MCF 10A (cell line): ENCODE data around the gene CNIH1. TPM values are rescaled to one million over a fixed set of nuclear protein-coding genes. Genes with fewer than 3 reads are reported as not detected.
"Not testable (repeated sequence)": the region's sequence is repeated elsewhere in the genome, so short reads cannot be mapped to it uniquely, and the experiment has no call there.

Experiments
- BruUV-seq: library from RNA; stranded (reverse); fragments of 400-500 nt; replicated peaks from 2 replicates; lab custom pipeline; 2021; lab: Mats Ljungman, UMichigan
- CTCF ChIA-PET: fragments of 300-600 bp; sonication (Branson Sonifier 250); formaldehyde crosslinking; extraction: SDS; loops from one replicate; lab custom pipeline; 2021; ENCODE audit warnings: antibody characterized with exemption, inconsistent platforms; lab: Yijun Ruan, JAX
- POLR2A ChIA-PET: fragments of 300-600, 350-650 bp; sonication (Branson Sonifier 250); formaldehyde crosslinking; extraction: SDS; loops from one replicate; lab custom pipeline; 2020; ENCODE audit warnings: antibody characterized with exemption, inconsistent platforms; lab: Yijun Ruan, JAX
- DNase-seq: peaks from one replicate; pipeline ENCODE4 v3.0.0-alpha.2; 2018; ENCODE audit not compliant: unreplicated experiment
- H3K27ac Mint-ChIP-seq: one replicate; pipeline ENCODE4 v1.8.0; 2022; ENCODE audit warnings: mild to moderate bottlenecking, low read depth, mixed read lengths; ENCODE audit not compliant: unreplicated experiment
- H3K27me3 Mint-ChIP-seq: one replicate; pipeline ENCODE4 v1.8.0; 2022; ENCODE audit warnings: mixed read lengths; ENCODE audit not compliant: insufficient read depth, unreplicated experiment
- H3K36me3 Mint-ChIP-seq: one replicate; pipeline ENCODE4 v1.8.0; 2022; ENCODE audit warnings: mild to moderate bottlenecking, moderate library complexity, mixed read lengths; ENCODE audit not compliant: insufficient read depth, unreplicated experiment
- H3K4me1 Mint-ChIP-seq: one replicate; pipeline ENCODE4 v1.8.0; 2022; ENCODE audit warnings: mixed read lengths; ENCODE audit not compliant: insufficient read depth, unreplicated experiment
- H3K4me3 Mint-ChIP-seq: one replicate; pipeline ENCODE4 v1.8.0; 2022; ENCODE audit warnings: mild to moderate bottlenecking, moderate library complexity, mixed read lengths; ENCODE audit not compliant: unreplicated experiment
- H3K9me3 Mint-ChIP-seq: one replicate; pipeline ENCODE4 v1.8.0; 2022; ENCODE audit warnings: mixed read lengths; ENCODE audit not compliant: unreplicated experiment
- intact Hi-C: fragments of 100-400 bp; cut with micrococcal nuclease; formaldehyde crosslinking; loops from 2 replicates; pipeline ENCODE4 v1.14.1; 2022
- total RNA-seq: library from RNA; stranded (reverse); gene quantifications from 2 replicates; pipeline ENCODE4 v1.2.3, GENCODE V29; 2022
- TF ChIP-seq, protein P1 (sequence below): fragments of 200-600 bp; IDR thresholded peaks from one replicate; pipeline ENCODE4 v1.8.0; 2022; ENCODE audit warnings: antibody characterized with exemption, mild to moderate bottlenecking; ENCODE audit not compliant: unreplicated experiment

CNIH1 gene
- total RNA-seq, 1 experiment from 2014 or later: 228 TPM

DNA sequence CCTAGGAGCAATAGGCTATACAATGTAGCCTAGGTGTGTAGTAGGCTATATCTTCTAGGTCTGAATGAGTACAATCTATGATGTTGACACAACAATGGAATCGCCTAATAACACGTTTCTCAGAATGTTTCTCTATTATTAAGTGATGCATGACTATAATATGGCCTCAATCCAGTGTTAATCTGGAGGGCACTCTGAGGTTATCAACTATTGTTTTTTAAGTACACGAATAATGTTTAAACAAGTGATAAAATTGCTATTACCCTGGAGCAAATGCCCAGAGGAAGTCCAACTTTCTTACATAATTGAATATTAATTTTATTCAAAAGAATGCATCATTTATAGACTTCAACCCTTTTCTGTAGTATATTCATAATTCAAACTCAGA is 16.4 kb upstream of the CNIH1 start:
- H3K27me3 Mint-ChIP-seq: no peaks in the 10 kb centered on the region
- POLR2A ChIA-PET: interaction anchor here (0.6 to 2.9 kb wide), 4 partner anchors 11 to 680 kb away, joined by 3 to 20 read pairs (median 4); no protein-coding TSS in a partner anchor
- intact Hi-C loops: no loop called here
- H3K4me3 Mint-ChIP-seq: no peak overlapping the region
- H3K27ac Mint-ChIP-seq: no peak overlapping the region
- no peaks in the 10 kb centered on the region for H3K9me3 Mint-ChIP-seq
- H3K36me3 Mint-ChIP-seq: peaks cover 7% of the 10 kb centered on the region
- CTCF ChIA-PET: interaction anchor here (0.7 to 1.2 kb wide), 7 partner anchors 8 to 847 kb away, joined by 3 to 5 read pairs (median 4); no protein-coding TSS in a partner anchor
- DNase-seq: no peak
- TF ChIP-seq, protein P1, sequence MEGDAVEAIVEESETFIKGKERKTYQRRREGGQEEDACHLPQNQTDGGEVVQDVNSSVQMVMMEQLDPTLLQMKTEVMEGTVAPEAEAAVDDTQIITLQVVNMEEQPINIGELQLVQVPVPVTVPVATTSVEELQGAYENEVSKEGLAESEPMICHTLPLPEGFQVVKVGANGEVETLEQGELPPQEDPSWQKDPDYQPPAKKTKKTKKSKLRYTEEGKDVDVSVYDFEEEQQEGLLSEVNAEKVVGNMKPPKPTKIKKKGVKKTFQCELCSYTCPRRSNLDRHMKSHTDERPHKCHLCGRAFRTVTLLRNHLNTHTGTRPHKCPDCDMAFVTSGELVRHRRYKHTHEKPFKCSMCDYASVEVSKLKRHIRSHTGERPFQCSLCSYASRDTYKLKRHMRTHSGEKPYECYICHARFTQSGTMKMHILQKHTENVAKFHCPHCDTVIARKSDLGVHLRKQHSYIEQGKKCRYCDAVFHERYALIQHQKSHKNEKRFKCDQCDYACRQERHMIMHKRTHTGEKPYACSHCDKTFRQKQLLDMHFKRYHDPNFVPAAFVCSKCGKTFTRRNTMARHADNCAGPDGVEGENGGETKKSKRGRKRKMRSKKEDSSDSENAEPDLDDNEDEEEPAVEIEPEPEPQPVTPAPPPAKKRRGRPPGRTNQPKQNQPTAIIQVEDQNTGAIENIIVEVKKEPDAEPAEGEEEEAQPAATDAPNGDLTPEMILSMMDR: no peak
- no TSS peak for BruUV-seq
- no peaks in the 10 kb centered on the region for H3K4me1 Mint-ChIP-seq

DNA sequence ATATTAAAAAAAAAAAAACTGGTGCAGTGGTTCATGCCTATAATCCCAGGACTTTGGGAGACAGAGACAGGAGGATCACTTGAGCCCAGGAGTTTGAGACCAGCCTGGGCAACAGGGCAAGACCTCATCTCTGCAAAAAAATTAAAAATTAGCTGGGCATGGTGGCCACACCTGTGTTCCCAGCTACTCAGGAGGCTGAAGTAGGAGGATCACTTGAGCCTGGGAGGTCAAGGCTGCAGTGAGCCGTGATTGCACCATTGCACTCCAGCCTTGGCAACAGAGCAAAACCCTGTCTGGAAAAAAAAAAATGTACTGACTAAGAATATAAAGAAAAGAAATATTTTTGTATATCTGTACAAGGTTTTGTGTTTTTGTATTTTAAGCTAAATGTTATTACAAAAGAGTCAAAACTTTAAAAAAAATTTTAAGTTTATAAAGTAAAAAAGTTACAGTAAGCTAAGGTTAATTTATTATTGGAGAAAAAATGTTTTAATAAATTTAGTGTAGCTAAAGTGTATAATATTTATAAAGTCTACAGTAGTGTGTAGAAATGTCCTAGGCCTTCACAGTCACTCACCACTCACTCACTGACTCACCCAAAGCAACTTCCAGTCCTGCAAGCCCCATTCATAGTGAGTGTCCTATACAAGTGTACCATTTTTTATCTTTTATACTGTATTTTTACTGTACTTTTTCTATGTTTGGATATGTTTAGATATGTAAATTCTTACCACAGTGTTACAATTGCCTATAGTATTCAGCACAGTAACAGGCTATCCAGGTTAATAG is 15.8 kb upstream of the CNIH1 start:
- POLR2A ChIA-PET: interaction anchor here (0.6 to 2.9 kb wide), 5 partner anchors 9 to 680 kb away, joined by 3 to 20 read pairs (median 4); no protein-coding TSS in a partner anchor
- H3K27ac Mint-ChIP-seq, BruUV-seq, H3K9me3 Mint-ChIP-seq, H3K4me3 Mint-ChIP-seq, H3K27me3 Mint-ChIP-seq, intact Hi-C loops, H3K36me3 Mint-ChIP-seq, H3K4me1 Mint-ChIP-seq: not testable (repeated sequence)
- DNase-seq: peak; percentile 14
- CTCF ChIA-PET: interaction anchor here (0.5 to 1.2 kb wide), 9 partner anchors 9 to 1320 kb away, joined by 3 to 5 read pairs (median 3); no protein-coding TSS in a partner anchor

DNA sequence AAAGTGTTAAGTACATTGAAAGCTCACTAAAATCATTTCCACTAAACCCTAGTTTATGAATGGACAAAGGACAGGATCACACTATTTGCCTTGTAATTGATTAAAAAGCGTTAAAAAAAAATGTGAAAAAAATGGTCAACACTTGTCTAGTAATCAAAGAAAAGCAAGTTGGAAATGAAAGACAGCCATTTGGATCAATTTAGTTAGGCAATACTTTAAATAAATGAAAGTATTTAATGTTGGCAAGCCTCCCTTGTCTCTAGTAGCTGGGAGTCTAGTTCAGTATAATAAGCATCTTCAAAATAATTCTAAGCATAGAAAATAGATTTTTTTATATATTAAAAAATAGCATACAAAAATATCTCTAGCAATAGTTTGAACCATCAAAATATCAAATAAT is 14.2 kb upstream of the CNIH1 start:
- DNase-seq: no peak
- no peaks in the 10 kb centered on the region for H3K9me3 Mint-ChIP-seq
- TF ChIP-seq, protein P1: no peak
- H3K4me1 Mint-ChIP-seq: peaks cover 5% of the 10 kb centered on the region
- intact Hi-C loops: no loop called here
- no peaks in the 10 kb centered on the region for H3K27me3 Mint-ChIP-seq
- H3K36me3 Mint-ChIP-seq: peaks cover 7% of the 10 kb centered on the region
- ChIA-PET CTCF (interaction anchor here (0.6 kb wide), 1 partner anchor 1022 kb away, joined by 6 read pairs; no protein-coding TSS in a partner anchor), POLR2A (interaction anchor here (2.9 kb wide), 1 partner anchor 9 kb away, joined by 20 read pairs; no protein-coding TSS in a partner anchor)
- BruUV-seq: no TSS peak
- no peak overlapping the region for H3K27ac Mint-ChIP-seq
- H3K4me3 Mint-ChIP-seq: no peak overlapping the region

DNA sequence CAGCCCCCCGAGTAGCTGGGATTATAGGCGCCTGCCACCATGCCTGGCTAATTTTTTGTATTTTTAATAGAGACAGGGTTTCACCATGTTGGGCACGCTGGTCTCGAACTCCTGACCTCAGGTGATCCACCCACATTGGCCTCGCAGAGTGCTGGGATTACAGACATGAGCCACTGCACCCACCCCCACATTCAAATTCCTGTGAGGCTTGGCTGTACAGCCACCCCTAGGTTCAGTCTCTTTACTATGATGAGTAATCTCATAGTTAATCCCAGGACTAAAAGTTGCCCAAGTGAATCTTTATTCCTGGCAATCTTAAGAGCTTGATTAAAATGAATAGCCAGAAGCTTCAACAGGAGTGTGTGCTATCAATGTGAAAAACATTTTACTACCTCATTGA is 12.8 kb upstream of the CNIH1 start:
- peak; percentile 67 for DNase-seq
- H3K9me3 Mint-ChIP-seq, intact Hi-C loops, H3K27ac Mint-ChIP-seq, H3K27me3 Mint-ChIP-seq, BruUV-seq, H3K36me3 Mint-ChIP-seq, H3K4me3 Mint-ChIP-seq, H3K4me1 Mint-ChIP-seq: not testable (repeated sequence)
- POLR2A ChIA-PET: interaction anchor here (0.6 to 1.3 kb wide), 4 partner anchors 14 to 34 kb away, joined by 3 to 4 read pairs (median 3); partner anchors contain the start of gene GMFB
- CTCF ChIA-PET: interaction anchor here (0.6 to 1.0 kb wide), 2 partner anchors 12 to 303 kb away, joined by 3 read pairs; no protein-coding TSS in a partner anchor
